HG03025 (cell line): ENCODE measurements around the gene KRTAP2-4.
"Not testable (repeated sequence)": the region's sequence is repeated elsewhere in the genome, so short reads cannot be mapped to it uniquely, and the experiment has no call there.

Source experiments
- ATAC-seq: cut with Tn5 transposase; IDR thresholded peaks from one replicate; pipeline ENCODE4 v1.9.1; 2021; ENCODE audit warnings: mild to moderate bottlenecking, moderate library complexity; ENCODE audit not compliant: unreplicated experiment, low FRiP score

Gene KRTAP2-4

DNA sequence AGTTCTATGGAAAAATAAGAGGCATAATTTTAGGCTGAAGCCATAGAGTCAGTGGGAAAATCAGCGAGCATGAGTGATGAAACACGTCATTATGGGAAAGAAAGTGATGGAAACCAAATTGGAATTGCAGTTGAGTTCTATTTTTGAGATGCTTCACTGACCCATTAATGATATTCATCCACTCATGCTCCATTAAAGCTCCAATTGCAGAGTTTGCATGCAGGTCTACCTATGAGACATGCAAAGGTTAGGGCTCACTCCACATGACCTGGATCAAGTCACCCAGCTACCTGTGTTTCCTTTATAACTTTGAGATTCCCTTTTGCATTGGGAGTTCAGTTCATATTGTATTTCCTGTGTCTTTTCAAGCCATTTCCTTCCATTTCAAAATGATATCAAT is 8.0 kb upstream of the KRTAP2-4 start:
- no peak for ATAC-seq

DNA sequence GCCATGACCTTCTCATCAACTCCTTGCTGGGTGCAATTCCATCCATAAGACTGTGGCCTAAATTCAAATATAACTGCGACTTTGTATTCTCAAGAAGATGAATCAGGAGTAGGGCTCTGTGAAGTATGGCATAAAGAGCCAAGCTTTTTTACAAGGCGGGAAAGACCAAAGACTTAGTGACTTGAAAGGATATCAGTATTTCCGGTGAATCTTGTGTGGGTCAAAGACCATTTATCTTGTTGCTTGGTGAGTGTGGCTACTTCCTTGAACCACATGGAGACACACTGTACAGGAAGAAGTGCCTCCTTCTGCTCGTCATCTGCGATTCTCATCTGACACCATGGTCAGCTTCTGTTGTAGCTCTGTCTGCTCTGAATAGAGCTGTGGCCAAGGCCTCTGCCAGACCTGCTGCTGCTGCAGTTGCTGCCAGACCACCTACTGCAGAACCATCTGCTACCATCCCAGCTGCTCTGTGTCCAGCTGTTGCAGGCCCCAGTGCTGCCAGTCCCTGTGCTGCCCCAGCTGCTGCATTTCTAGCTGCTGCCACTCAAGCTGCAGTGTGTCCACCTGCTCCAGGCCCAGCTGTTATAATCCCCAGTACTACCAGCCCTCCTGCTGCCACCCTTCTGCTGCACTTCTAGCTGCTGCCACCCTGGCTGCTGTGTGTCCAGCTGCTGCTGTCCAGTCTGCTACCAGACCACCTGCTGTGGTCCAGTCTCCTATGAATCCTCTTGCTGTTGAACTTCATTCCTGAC is 6.1 kb upstream of the KRTAP2-4 start:
- ATAC-seq, result no peak

DNA sequence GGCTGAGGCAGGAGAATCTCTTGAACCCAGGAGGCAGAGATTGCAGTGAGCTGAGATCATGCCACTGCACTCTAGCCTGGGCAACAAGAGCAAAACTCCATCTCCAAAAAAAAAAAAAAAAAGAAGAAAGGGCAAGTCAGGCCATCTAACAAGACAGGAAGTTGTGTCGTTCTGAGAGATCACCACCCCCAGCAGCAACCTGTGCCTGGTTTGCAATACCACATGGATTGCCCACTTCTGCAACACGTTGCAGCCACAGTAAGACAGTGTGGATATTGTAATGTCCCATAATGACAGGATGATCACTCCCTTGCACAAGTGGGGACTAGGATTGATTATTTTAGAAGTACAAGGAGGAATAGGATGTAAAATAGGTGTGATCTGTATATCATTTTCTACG is 3.4 kb upstream of the KRTAP2-4 start:
- ATAC-seq, result no peak

DNA sequence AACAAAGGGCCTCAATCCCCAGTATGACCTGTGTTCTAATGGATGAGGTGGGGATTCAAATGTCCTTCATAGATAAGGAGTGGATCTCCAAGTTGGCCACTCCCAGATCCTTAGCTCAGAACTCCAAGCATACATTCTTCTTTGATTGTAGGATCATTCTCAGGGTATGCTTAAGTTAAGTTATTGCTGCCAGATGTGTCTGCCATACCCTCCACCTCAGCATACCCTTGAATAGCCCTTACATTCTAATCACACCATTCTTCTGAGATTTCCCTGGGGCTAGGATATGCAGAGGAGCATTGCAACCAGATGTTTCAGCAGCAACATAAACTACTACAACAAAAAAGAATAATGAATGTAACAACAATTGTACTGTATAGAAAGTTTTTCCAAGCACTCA is 1.6 kb upstream of the KRTAP2-4 start:
- no peak for ATAC-seq

DNA sequence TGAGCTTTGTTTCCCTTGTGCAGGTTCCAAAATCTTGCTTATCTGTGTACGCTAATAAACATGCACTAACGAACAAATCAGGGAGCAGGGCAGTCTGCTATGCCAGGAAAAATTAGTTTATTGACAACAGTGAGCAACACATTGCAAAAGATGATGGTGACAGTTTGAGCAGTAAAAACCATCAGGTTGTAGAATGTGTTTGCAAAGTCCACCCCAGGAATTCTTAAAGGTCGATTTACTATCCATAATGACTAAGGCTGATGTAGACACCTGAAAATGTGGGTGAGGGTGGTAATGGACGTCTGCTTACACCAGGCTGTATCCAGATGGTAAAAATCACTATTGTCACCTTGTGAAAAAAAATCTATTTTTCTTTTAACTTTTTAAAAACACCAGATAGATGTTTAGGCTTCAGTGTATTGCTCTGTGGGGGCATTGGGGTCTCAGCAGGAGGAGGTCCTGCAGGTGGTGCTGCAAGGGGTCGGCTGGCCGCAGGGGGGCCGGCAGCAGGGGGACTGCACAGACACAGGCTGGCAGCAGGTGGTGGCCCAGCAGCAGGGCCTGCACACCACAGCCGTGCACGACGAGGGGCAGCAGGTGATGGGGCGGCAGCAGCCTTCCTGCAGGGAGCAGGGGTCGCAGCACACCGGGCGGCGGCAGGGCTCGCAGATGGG is 526 bp downstream of the KRTAP2-4 start:
- ATAC-seq, result not testable (repeated sequence)

DNA sequence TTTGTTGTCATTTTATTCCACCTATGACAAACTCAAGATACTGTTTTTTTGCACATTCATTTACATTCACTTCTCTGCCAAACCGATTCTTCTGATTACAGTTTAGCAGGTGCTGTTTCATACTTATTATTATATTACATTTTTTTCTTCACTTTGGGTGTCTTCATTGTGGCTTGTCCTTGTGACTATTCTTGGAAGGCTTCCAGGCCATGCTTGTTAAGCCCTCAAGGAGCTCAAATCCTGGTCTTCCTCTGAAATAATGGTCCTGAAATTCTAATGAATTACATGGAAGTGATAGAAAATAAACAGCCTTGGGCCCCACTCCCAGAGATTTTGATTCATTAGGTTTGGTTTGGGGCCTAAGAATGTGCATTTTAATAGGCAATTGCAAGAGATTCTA is 1.4 kb downstream of the KRTAP2-4 start:
- ATAC-seq, result no peak

DNA sequence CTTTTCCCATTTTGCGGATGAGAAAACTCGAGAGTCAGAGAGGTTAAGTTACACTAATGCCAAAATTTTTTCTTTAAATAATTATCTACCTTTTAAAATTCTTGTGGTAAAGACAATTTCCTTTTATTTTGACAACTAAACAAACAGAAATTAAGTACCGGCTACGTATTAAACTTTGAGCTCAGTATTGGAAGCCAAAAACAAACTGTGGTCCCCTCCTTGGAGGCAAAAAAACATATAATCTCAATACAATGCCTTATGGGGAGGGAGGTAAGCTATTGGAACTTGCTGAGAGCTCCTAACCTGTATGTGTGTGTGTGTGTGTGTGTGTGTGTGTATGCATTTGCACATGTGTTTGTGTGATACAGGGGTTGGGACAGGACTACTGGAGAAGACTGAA is 2.2 kb downstream of the KRTAP2-4 start:
- ATAC-seq, result no peak

DNA sequence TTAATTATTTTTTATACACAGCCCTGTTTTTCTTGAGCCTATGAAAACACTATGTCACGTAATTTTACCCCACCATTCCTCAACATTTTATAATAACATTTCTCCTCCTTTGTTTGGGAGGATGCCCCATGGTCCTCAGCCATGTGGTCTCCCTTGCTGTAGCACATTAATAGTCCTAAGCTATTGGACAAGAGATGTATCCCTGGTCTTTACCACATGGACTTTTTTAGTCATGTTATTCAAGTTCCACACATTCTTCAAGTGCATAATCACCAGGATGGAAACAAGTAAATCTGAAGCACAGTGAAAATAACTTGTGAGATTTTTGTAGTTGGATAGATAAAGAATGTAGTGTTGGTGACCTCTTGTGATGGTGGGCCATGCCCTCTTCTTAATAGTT is 3.7 kb downstream of the KRTAP2-4 start:
- no peak for ATAC-seq

DNA sequence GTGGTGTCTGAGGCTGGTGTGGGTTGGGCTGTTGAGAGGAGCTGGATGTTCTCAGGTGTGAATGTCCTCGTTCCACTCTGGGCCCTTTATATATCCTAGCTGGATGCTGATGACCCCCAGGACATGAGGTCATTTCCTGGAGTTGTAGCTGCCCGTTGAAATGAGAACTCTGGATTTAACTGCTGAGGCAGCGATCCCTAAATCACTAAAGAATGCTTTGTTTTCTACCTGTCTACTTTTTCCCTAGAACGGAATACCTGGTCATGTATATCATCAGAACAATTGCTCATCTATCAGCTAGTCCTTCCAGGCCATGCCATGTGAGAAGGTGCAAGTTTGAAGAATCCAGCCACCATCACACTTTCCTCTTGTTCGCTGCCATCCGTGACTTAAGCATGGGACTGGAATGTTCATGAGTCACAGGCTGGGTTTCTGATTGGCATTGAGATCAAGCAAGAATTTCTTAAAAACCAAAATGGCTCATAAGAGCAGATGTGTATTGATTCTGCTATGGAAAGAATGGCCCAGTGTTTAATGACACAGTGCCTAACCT is 5.6 kb downstream of the KRTAP2-4 start, which contains the start of gene KRTAP2-3:
Gene KRTAP2-3 (minus strand): TSS at position 63 of the 553 bp plus-strand sequence. CDS start 64 bp downstream, outside the sequence.
- no peak for ATAC-seq

DNA sequence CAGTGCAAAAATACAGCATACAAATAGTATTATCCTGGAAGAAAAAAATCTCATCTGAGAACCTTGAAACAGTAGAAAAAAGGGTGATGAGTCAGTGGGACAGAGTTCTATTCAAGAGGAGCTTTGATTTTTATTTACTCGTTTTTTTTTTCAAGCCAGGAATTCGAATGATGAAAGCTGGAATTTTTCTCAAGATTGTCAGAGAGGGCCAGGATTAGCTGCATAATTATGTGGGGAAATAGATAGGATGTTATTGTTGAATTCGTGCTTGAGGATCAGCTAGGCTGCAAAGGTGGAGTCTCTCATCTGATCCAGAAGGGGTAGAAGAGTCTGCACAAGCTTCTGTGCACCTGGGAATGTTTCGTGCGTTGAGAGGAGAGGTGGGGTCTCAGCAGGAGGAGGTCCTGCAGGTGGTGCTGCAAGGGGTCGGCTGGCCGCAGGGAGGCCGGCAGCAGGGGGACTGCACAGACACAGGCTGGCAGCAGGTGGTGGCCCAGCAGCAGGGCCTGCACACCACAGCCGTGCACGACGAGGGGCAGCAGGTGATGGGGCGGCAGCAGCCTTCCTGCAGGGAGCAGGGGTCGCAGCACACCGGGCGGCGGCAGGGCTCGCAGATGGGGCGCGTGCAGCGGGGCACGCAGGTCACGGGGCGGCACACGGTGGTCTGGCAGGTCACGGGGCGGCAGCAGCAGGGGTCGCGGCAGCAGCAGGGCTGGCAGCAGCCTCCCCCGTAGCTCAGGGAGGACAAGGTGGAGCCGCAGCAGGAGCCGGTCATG is 6.2 kb downstream of the KRTAP2-4 start:
- not testable (repeated sequence) for ATAC-seq

DNA sequence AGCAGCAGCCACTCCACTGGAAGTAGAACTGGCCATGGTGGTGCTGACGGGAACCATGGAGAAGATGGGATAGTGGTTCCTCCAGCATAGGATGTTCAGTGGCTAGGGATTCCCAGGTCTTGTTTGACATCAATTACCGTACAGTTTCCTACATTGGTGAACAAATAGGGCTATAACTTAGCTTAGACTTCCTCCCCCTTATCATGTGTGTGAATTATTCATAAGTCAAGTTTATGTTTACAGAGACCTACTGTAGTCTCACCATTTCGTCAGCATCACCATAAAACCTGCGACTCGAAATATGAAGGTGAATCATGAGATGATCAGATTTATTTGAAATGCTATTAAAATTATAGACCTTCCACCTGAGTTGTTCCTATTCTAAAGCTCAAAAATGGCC is 6.9 kb downstream of the KRTAP2-4 start:
- no peak for ATAC-seq

DNA sequence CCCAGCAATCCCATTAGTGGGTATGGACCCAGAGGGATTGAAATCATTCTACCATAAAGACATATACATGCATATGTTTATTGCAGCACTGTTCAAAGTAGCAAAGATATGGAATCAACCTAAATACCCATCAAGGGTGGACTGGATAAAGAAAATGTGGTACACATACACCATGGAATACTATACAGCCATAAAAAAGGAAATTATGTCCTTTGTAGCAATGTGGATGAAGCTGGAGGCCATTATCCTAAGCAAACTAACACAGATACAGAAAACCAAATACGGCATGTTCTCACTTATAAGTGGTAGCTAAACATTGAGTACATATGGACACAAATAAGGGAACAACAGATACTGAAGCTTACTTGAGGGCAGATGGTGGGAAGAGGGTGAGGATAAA is 8.1 kb downstream of the KRTAP2-4 start:
- ATAC-seq, result no peak

DNA sequence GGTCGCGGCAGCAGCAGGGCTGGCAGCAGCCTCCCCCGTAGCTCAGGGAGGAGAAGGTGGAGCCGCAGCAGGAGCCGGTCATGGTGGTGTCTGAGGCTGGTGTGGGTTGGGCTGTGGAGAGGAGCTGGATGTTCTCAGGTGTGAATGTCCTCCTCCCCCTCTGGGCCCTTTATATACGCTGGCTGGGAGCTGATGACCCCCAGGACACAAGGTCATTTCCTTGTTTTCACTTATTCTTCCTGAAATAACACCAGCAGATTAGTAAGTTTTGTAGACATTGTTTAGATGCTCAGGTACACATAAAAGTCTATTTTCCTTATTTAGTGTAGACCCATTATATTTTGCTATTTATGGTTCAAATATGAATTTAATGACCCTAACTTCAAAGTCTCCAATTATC is 10.5 kb downstream of the KRTAP2-4 start, which contains the start of gene KRTAP2-2:
Gene KRTAP2-2 (minus strand): TSS at position 101 of the 400 bp plus-strand sequence. CDS start 19 bp downstream, at position 82.
- ATAC-seq, result not testable (repeated sequence)

DNA sequence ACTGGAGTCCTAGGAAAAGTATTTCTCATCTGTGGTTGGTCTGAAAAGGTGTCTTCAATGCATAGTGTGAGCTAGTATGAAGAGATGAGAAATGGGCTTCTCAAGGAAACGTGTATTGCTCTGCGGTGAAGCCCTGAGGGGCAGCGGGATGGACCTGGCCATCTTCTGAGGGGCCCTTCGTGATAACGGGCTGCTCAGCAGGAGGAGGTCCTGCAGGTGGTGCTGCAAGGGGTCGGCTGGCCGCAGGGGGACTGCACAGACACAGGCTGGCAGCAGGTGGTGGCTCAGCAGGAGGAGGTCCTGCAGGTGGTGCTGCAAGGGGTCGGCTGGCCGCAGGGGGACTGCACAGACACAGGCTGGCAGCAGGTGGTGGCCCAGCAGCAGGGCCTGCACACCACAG is 11.1 kb downstream of the KRTAP2-4 start:
- ATAC-seq, result not testable (repeated sequence)

DNA sequence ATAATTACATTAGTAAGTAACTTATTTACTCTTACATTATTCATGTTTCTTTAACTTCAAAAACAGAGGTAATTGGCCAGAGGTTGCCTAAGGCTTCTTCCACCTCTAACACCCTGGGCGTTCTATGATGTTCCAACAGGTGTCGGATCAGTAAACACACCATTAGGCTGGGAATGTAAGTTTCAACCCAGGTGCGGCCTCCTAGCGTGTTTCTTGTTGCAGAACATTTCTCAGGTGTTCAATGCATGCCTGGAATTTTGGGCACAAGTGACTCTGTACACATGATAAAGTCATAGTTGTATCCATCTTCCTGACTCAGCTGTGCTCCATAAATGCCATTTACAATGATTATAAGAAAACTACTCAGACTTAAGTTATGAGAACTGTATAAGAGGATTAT is 11.7 kb downstream of the KRTAP2-4 start:
- ATAC-seq, result no peak

DNA sequence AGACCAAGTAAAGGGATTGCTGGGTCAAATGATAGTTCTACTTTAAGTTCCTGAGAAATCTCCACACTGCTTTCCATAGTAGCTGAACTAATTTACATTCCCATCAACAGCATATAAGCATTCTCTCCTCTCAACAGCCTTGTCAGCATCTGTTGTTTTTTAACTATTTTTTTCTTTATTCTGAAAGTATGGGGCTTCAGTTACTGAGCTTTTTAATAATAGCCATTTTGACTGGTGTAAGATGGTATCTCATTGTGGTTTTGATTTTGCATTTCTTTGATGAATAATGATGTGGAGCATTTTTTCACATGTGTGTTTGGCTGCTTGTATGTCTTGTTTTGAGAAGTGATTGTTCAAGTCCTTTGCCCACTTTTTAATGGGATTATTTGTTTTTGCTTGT is 13.1 kb downstream of the KRTAP2-4 start:
- ATAC-seq, result no peak

DNA sequence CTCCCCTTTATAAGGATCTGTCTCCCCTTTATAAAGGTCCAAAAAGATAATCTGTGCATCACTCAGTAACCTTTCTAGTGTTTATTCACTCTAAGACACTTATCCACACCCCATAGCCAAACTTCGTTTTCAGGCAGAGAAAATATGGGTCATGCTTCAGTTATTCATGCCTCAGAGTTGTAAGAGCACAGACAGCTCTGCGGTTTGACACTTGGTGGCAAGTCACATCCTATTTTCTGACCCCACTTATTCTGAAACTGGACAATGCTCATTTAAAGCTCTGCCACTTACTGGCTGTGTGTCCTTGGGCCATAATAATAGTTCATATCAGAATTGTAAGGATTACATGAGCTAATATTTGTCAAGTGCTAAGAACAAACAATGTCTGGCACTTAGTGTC is 16.6 kb downstream of the KRTAP2-4 start:
- ATAC-seq, result no peak

DNA sequence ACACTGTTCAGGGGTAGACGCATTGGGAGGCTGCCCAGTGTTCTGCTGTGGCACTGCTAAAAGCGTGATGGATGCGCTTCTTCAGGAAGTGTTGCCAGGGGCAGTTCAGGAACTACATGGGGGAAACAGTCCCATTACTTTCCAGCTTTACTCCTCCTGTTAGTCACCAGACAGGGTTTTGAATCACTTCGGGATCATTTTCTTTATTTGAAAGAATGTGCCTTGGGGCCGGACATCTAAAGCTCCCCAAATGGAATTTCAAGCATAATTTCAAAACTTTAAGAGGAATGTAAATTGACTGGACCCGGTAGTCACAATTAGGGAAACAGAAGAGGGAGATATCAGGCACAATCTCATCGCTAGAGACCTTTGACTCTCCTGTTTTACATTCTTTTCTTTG is 17.2 kb downstream of the KRTAP2-4 start:
- no peak for ATAC-seq

DNA sequence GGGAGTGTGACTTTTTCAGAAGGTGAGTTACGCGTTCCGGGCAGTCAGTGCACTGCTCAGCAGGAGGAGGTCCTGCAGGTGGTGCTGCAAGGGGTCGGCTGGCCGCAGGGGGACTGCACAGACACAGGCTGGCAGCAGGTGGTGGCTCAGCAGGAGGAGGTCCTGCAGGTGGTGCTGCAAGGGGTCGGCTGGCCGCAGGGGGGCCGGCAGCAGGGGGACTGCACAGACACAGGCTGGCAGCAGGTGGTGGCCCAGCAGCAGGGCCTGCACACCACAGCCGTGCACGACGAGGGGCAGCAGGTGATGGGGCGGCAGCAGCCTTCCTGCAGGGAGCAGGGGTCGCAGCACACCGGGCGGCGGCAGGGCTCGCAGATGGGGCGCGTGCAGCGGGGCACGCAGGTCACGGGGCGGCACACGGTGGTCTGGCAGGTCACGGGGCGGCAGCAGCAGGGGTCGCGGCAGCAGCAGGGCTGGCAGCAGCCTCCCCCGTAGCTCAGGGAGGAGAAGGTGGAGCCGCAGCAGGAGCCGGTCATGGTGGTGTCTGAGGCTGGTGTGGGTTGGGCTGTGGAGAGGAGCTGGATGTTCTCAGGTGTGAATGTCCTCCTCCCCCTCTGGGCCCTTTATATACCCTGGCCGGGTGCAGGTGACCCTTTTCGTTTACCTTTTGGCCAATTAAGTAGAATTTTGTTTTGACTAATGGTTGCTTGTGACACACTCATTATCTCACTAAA is 18.8 kb downstream of the KRTAP2-4 start, which contains the start of gene KRTAP2-1:
Gene KRTAP2-1 (minus strand): TSS at position 582 of the 731 bp plus-strand sequence. CDS start 49 bp downstream, at position 533.
- not testable (repeated sequence) for ATAC-seq

DNA sequence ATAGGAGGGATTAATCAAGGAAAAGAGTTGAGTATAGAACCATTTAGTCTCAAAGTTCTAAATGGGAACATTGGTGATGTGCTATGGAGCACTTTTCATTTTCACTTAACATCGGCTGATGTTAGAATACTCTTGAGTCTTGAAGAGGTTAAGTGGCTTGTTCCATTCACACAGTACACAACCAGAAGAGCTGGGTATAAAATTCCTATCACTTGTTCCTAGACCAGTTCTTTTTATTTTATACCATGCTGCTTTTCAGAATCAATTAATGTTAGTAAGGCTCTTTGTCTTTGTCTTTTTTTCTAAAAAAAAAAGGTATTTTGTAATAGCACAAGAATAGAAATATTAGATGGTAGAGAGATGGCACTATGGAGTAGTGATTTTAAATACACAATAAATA is 22.7 kb downstream of the KRTAP2-4 start:
- ATAC-seq, result no peak
